Hepatic stellate cell (primary cell): ENCODE results near the gene IL19.

ENCODE experiments used
- DNase-seq: peaks from one replicate; pipeline ENCODE4 v3.0.0; 2011; ENCODE audit warnings: low spot score

Gene IL19

DNA sequence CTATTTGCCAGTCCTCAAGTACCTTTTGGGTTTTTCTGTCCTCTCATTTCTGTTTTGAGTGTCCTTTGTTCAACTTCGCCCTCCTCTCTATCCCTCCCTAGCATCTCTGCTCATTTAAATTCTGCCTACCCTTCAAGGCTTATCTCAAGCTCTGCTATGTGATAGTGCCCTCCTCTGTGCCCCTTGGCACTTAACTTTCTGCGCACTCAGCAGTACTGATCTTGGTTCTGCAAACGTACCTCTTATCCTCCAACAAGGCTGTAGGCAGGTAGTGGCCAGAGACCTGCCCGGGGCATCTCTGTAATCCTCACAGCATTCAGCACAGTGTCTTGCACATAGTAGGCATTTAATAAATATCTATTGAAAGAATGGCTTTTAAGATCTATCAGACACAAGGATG lies 89.6 kb downstream of the IL19 start:
- DNase-seq: no peak

DNA sequence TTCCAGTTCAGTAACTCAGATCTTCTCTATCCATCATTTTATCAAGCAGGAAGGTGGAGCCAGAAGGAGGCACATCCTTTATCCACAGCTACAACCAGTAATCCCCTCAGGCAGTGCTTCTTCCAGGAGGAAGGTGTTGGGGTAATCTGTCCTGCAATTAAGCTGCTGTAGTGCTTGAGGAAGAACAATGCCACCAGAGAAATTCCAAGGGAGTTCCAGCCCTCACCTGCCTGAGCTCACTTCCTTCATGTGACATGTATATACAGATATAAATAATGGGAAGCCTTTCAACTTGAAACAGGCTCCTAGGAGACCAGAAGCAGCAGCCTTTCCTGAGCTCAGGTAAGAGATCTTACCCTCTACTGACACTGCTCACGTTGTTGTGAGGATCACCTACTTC lies 92.7 kb downstream of the IL19 start:
- DNase-seq: no peak

DNA sequence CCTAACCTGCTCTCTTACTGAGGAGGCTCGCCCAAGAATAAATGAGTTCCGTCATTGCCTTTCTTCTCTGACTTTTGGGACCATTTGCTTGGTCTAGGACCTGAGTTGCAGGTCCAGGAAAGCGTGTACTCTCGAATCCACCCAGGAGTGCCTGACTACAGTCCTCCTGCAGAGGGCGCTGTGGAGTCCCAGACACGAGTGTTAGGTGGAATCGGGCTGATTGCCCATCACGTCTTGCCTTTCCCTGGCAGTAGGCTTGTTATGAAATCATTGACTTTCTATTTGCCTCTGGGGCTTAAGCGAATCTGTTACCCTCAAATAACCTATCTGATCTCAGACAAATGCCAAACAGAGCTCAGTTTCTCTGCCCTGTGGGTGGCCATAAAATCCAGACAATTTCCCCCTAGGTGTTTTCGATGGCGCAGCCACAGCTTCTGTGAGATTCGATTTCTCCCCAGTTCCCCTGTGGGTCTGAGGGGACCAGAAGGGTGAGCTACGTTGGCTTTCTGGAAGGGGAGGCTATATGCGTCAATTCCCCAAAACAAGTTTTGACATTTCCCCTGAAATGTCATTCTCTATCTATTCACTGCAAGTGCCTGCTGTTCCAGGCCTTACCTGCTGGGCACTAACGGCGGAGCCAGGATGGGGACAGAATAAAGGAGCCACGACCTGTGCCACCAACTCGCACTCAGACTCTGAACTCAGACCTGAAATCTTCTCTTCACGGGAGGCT lies 94.5 kb downstream of the IL19 start, which contains the start of gene IL20:
IL20 (plus strand) TSS at position 685 of the 733 bp plus-strand sequence. CDS start 230 bp downstream, outside the sequence.
- peak; percentile 31 for DNase-seq

DNA sequence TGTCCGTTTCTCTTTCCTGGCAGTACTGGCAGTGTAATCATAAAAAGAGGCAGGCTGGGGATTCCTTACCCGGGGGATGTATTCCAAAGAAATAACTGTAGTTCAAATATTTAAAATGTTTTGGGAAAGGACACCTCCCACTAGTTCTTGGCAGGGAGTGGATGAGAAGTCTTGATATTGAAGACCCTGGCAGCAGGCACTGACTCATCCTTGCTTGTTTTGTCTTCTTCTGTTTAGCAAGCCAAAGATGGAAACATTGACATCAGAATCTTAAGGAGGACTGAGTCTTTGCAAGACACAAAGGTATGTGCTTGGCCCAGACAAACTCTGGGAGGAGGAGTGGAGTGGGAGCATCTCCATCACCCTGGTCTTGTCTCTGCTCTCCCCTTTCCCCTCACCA lies 95.5 kb downstream of the IL19 start:
- no peak for DNase-seq

DNA sequence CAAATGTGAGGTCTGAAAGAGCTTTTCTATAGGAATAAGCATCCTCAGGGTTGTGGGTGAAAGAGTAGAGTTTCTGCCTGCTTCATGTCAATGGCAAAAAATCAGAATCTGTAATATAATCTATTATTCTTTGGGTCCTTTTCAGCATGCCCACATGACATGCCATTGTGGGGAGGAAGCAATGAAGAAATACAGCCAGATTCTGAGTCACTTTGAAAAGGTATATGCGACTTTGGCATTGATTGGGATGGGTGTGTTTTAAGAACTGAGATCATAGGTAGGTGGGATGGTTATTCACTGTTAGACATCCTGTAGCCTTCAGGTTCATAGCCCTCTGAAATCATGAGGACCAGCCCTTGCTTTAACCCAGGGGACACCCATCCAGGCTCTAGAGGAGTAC lies 96.7 kb downstream of the IL19 start:
- DNase-seq: no peak

DNA sequence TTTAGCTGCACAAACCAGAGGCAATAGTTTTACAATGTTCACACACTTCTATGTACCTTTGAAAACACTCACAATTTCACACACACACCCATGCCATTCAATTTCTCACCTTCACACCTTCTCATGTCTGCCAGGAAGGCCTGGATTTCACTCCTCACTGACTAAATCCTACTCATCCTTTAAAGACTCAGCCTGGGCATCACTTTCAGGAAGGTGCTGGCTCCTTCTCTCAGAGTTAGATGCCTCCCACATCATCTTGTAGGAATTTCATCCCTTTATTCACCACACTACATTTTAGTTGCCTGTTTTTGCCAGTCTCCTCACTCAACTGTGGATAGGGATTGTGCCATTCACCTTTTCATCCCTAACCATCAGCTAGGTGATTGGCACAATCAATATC lies 97.1 kb downstream of the IL19 start:
- no peak for DNase-seq

DNA sequence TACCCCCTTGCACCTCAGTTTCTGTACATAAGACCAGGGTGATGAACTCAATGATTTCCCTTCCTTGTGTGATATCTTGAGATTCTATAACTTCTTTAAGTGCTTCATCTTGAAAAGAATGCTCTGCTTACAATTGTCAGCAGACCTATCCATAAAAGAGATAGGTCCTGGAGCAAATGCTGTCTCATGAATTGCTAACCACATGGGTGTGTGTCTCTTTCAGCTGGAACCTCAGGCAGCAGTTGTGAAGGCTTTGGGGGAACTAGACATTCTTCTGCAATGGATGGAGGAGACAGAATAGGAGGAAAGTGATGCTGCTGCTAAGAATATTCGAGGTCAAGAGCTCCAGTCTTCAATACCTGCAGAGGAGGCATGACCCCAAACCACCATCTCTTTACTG lies 97.7 kb downstream of the IL19 start:
- DNase-seq: no peak

DNA sequence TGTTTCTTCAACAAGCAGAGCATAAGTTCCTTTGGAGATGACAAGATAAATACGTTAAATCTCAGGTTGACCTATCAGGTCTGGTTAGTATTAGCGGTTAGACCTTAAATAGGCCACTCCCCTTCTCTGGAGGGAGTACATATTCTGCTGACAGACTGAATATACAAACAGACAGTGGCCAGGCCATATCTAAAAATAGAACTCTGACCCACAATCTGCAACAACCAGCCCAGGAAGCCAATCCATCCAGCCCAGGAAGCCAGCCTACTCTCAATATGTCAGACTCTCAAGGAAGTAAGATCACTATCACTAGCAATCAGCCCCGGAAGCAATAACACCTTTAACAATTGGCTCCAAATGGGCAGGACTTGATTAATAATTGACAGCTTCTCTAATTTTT lies 101.6 kb downstream of the IL19 start:
- DNase-seq: peak; percentile 31

DNA sequence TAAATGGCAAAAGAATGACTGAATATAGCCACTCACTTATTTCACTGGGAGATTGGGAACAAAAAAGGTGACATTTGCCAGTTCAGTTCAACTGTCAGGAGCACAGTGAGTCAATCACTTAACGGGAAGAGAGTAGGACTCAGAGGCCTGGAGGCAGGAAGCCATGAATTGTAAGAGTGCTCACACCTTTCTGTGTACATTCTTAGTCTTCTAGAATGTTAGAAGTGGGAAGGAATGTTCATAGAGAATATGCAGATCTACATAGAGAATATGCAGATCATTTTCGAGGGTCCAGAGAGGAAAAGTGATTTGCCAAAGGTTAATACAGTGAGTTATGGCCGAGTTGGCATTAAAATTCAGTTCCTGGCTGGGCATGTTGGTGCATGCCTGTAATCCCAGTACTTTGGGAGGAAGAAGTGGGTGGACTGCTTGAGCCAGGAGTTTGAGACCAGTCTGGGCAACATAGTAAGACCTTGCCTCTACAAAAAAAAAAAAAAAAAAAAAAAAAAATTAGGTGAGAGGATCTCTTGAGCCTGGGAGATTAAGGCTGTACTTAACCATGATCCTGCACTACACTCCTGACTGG lies 103.1 kb downstream of the IL19 start:
- no peak for DNase-seq

DNA sequence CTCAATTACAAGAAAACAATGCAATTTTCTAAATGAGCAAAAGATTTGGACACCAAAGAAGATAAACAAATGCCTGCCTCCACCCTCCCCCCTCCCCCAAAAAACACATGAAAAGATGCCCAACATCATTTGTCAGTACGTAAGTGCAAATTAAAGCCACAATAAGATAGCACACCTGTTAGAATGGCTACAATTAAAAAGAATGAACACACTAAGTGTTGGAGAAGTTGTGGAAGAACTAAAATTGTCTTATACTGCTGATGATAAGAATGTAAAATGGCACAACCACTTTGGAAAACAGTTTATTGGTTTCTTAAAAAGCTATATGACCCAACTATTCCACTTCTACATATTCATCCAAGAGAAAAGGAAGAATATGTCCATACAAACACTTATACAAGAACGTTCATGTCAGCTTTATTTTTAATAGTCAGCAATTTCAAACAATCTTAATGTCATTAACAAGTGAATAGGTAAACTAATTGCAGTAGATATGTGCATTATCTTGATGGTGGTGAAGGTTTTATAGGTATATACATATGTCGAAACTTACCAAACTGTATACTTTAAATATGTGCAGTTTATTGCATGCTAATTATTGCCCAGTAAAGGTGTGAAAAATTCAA lies 105.3 kb downstream of the IL19 start:
- DNase-seq: no peak

DNA sequence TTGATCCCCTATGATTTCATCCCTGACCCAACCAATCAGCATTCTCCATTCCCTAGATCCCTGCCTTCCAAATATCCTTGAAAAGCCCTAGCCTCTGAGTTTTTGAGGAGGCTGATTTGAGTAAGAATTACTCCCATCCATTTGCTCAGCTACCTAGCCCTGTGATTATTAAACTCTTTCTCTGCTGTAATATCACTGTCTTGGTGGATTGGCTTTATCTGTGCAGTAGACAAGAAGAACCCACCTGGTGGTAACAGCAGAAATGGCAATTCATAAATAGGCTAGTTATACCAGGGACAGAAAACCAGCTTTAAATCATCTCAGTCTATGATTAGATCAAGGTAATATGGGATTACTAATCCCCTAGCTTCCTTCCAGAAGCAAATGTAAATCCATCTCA lies 107.9 kb downstream of the IL19 start:
- no peak for DNase-seq

DNA sequence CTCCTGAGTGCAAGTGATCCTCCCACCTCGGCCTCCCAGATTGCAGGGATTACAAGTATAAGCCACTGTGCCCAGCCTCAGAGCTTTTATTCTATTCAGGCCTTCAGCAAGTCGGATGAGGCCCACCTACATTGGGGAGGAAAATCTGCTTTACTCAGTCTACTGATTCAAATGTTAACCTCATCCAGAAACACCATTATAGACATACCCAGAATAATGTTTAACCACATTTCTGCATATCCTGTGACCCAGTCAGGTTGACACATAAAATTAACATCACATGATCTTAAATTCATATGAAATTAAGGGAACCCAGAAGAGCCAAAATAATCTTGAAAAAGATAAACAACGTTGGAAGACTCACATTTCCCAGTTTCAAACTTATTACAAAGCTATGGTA lies 109.7 kb downstream of the IL19 start:
- no peak for DNase-seq

DNA sequence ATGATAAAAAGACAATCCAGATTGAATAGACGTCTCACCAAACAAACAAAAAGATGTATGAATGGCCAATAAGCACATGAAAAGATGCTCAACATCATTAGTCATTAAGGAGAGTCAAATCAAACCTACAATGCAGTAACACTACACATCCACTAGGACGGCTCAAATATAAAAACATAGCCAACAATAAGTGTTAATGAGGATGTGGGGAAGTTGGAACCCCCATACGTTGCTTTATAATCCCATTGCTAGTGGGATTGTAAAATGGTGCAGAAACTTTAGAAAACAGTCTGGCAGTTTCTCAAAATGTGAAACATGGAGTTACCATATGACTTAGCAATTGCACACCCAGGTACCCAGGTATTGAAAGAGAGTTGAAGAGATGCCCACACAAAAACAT lies 112.0 kb downstream of the IL19 start:
- DNase-seq: no peak

DNA sequence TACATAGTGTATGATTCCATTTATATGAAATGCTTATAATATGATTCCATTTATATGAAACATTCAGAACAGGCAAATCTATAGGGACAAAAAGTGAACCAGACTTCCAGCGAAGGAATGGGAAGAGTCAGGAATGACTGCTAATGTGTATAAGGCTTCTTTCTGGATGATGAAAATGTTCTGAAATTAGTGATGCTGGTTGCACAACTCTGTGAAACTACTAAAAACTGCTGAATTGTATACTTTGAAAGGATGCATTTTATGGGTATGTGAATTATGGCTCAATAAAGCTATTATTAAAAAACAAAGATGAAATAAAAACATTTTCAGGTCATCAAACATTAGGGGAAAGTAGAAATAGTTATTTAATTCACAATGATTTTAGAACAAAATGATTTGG lies 112.6 kb downstream of the IL19 start:
- no peak for DNase-seq

DNA sequence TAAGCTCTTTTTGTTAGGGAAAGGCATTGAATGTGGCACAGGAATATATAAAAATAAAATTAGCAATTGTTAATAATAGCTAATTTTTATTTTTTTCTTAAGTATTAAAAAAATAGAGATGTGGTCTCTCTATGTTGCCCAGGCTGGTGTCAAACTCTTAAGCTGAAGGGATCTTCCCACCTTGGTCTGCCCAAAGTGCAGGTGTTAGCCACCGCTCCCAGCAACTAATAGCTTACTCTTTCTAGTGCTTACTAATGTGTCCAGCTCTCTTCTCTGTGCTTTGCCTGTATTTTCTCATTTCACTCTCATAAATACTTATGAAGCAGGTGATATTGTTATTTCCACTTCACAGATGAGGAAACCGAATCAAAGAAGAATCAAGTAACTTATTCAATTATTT lies 113.3 kb downstream of the IL19 start:
- DNase-seq: no peak

DNA sequence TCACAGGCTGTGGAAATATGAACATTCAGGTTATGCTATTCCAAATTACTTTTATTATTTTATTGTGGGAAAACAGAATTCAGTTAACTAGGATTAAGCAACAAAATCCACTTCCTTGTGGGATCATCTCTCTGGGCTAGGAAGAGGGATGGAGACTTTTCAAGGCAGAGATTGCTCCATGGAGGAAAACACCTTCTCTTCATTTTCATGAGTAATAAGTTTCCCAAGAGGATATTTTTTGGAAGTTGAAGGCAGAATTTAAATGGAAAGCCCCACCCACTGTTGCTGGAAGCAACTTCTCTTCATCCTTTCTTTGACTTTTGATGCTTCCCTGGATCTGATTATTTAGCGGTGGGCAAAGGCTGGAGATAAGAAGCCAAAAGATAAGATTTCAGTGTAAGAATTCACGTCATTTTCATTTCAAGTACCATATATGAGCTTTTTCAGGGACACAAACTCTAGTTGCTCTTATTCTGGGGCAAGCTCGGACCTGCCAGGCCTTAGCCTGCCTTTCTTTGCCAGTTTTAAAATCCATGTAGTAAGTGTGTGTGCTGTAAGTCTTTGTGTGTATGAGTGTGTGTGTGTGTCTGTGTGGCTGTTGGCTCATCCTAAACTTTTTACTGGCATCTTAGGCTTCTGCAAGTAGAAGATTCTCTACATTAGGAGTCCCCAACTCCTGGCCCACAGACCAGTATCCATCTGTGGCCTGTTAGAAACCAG lies 114.9 kb downstream of the IL19 start:
- no peak for DNase-seq

DNA sequence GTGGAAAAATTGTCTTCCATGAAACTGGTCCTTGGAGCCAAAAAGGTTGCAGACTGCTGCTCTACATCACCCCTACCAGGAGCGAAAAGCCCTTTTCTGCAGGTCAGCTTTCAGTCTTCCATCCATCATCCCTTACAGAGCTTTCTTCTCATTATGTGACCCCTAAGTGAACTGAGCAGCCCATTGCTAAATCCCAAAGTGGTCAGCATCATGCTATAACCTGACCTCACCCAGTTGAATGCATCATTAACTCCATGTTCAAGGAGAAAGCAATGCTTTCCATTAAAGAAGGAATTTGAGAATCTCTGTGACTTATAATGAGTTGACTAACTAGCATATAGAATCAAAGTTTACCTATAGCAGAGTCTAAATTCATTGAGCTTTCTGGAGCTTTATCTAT lies 116.3 kb downstream of the IL19 start:
- DNase-seq: no peak

DNA sequence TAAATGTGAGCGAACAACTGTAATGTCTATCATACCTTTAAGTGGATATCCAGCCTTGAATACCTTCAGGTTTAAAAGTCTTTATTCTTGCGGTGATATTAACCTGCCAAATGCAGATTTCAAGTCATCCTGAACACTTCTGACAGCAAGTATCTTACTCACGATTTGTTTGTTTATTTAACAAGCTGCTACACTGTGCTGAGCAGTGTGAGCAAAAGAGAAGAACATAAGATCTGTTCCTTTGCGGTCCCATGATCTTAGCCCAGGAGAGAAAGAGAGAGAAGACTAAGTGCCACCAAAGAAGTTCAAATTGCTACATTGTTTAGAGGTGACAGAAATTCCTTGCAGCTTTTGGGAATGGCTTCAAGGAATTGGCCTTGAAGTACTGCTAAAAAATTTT lies 117.1 kb downstream of the IL19 start:
- no peak for DNase-seq

DNA sequence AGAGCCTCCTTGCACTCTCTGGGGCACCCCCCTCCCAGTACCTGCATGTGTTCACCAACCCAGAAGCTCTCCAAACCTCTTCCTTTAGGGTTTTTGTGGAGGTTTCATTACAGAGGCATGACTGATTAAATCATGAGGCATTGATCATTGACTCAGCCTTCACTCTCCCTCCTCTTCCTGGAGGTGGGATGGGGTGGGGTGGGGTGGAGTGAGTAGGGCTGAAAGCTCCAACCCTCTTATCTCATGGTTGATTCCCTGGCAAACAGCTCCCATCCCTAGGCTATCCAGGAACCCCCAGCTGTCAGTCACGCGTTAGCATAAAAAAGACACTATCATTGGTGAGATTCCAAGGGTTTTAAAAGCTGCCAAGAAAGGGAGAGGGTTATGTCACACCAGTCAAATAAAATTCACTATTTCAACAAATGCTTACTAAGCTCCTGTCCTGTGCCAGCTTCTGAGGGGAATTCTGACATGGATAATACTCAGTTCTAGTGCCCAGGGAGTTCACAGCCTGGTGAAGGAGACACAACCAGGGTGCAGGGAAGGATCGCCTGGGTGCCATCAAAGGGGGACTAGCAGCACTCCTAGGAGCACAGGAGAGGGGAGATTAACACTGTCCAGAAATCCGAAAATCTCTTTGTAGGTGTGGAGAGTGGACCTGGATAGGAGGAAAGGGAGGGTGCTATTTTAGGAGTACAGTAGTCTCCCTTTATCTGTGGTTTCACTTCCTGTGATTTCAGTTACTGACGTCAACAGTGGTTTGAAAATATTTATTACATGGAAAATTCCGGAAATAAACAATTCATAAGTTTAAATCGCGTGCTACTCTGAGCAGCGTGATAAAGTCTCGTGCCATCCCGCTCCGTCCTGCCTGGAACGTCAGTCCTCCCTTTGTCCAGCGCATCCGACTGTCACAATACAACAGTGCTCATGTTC lies 119.8 kb downstream of the IL19 start:
- no peak for DNase-seq

DNA sequence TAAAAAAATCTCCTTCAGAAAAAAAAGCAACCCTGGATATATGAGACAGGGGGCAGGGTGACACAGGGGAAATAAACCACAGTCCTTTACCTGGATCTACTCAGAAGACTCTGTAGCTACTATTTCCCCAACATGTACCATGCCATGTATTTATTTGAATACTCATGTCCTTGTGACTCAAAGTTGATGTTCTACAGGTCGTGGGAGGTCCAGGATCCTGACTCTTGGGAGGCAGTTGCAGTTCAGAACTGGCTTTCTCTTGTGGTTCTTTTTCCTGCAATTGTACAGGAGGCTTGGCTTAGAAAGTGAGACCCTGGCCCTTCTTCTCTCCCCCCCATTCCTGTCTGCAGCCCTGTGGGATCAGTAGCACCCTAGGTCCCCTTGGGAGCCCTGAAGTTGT lies 120.8 kb downstream of the IL19 start:
- no peak for DNase-seq
